HG02884 (cell line): ENCODE results near the gene DNAH14.

ENCODE experiments used
- ATAC-seq: cut with Tn5 transposase; IDR thresholded peaks from one replicate; pipeline ENCODE4 v1.9.1; 2021; ENCODE audit warnings: mild to moderate bottlenecking, moderate library complexity; ENCODE audit not compliant: unreplicated experiment

DNAH14 gene

DNA sequence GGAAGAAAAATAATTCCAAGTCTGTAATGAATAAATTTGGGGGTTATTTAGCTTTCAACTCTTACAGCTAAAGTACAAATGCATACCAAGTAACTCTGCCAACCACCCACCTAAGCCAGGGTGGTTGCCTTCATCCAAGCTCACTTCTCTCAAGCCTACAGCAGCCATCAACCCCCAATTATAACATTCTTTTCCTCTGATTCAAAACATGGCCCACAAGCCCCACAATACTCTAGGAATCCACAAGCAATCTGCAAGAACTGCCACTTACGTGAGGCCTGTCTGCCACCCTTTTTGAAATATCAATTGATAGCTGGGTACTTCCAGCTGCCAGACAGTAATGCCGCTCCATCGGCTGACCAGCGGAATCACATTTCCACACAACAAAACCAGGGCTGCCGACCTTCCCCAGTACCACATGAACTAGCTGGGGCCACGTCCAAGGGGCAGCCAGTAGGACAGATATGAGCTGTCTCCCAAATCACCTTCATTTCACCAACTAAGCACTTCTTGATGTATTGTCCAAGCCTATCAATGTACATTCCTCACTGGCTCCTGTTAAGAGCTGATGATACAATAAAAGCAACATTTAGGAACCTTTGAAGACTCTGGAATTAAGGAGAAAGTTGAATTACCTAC is 495.2 kb downstream of the DNAH14 start:
- ATAC-seq = no peak

GRCh38 chr1:225425201-225425786 is 495.8 kb downstream of the DNAH14 start:
- no peak for ATAC-seq

DNA sequence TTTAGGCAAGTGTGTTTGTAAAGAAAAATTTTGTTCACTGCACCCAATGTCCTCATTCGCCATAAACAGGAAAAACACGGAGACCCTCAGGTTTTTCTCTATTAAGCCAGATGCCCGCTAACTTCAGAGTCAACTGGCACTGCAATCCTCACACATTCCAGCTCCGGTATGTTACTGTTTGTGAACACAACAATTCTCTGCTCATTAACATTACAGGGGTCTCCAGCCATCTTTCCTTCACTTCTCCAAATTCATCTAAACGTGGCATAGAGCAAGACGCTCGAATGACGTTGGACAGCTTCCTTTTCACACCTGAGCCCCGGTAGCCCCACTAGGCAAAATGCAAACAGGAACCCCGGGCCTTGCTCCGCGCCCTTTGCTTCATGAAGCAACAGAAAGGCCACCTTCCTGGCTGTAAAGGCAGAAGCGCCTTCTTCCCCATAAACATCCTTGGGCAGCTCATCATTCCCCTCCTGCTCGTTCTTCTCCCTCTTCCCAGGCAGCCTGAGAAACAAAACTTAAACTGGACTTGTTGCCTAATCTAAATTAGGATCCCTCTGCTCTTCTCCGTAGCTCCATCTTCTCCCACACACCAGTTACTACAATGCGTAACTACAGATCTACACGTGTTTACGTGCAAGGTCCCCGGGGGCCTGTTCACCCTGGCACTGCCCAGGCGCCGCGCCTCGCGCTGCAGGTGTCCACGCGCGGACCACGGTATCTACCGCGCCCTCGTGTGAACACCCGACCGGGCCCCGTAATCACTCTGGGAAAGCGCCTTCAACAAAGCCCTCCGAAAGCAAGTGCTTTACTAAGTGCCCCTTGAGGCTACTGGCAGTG is 497.1 kb downstream of the DNAH14 start:
- no peak for ATAC-seq

DNA sequence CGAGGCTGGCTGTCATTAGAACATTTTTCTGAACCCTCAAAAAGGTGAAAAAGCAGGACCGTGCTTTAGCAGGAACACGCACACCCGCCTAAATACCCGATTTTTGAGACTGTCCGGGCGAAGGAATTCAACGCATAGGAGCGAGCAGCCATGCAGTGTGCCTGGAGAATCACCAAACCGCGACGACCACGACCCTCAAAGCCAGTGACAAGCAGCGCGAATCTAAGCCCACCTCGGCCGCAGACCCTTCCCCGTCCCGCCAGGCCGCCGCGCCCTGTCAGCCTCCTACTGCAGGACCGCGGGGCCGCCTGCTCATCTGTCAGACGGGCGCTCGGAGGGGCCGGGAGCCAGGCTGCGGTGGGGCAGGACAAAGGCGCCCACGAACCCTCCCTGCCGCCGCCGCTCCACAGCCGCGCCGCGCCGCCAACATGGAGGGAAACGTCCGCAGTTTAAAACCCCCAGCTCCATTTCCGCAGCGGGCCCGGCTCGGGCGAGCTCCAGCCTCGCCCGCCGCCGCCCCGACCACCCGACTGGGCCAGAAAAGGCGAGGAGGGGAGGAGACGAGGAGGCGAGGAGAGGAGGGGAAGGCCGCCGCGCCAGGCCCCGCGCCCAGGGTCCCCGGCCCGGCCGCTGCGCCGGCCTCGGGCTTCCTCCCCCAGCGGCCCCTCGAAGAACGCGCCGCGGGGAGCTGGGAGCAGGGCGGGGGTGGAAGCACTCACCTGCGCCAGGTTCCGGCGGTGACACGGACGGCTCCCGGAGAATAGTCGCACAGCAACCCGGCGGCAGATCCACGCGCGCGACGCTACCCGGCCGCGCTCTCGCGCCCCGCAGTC is 498.0 kb downstream of the DNAH14 start, which contains the start of gene LBR:
TSS of gene LBR (minus strand) at position 804 of the 833 bp plus-strand sequence. CDS start 3,963 bp downstream, outside the sequence.
- ATAC-seq = peak; percentile 10

- peak; percentile 82 for ATAC-seq
Measured at GRCh38 chr1:225428068-225428880, 498.8 kb downstream of the DNAH14 start.

GRCh38 chr1:225428881-225429455 is 499.5 kb downstream of the DNAH14 start:
- no peak for ATAC-seq

- no peak for ATAC-seq
Measured at GRCh38 chr1:225430301-225430700, 500.8 kb downstream of the DNAH14 start.

DNA sequence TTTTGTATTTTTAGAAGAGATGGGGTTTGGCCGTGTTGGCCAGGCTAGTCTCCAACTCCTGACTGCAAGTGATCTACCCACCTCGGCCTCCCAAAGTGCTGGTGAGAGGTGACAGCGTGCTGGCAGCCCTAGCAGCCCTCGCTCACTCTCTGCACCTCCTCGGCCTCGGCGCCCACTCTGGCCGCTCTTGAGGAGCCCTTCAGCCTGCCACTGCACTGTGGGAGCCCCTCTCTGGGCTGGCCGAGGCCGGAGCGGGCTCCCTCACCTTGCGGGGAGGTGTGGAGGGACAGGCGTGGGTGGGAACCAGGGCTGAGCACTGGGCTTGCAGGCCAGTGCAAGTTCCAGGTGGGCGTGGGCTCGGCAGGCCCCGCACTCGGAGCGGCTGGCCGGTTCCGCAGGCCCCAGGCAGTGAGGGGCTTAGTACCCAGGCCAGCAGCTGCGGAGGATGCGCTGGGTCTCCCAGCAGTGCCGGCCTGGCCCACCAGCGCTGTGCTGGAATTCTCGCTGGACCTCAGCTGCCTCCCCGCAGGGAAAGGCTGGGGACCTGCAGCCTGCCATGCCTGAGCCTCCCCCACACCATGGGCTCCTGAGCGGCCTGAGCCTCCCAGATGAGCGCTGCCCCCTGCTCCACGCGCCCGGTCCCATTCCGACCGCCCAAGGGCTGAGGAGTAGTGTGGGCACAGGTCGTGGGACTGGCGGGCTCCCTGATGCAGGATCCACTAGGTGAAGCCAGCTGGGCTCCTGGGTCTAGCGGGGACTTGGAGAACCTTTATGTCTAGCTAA is 501.8 kb downstream of the DNAH14 start:
- no peak for ATAC-seq

DNA sequence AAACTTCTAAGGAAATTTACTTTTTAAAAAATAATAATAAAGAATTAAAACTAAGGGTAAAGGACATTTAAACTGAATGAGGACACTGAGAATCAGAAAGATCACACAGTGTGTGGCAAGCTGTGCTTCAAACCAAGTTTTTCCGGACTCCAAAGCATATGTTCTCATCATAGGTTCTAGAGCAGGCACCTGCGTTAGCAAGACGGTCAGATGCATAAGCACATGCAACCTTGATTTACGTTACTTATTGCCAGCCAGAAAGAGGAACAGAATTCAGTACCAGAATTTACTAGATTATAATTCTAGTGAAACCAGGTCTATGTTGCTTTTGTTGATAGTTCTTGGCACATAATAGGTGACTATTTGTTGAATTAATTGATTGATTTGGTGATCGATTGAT is 504.6 kb downstream of the DNAH14 start:
- no peak for ATAC-seq

DNA sequence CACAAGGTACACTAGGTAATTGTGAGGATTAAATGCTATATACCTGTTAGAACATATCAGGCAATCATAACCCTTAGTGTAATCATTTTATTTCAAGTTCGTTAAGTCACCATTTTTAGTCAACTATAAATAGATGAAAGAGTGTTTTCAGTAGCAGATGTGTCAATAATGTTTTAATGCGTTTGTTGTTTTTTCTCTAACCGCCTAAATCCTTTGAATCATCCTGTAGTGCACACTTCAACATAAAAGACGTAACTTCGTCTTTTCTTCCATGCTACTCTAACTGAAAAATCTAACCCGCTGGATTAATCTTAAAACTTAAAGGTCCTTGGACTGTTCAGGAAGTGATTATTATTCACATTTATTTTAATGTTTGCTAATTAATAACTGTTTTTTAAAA is 505.6 kb downstream of the DNAH14 start:
- no peak for ATAC-seq

DNA sequence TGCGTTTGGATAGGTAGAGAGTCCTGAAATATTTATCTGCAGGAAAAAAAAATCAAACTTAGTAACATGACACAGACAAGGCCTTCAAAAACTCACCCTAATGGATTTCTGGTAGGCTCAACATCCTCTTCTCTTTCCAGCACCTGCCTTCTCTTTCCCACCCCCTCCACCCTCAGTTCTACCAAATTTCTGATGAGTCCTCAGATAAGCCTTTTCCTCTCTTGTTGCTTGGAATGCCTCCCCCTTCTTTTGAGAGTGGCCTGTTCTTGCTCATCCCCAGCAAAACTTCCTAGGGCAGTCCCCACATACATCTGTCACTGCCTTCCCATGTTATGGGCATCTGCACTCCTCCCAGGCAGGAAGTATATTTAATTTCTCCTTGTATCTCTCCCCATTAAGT is 506.0 kb downstream of the DNAH14 start:
- ATAC-seq = peak; percentile 14

DNA sequence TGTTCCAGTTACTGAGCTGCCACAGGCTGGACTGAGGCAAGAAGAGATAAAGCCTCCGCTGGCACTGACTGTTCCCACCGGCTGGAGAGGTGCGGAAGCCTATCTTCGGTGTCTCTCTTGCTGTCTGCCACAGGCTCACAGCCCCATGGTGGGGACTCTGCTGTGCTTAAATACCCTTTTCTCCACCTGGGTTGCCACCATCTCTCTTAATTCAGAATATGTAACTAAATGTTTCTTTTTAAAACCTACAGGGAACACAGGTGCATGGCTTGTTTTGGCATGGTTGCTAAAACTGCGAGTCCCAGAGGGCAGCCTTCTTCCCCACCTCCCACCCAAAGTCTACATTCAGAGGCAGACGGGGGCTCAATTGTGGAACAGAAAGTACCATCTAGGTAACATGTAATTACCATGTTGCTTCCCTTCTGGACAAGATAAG is 506.5 kb downstream of the DNAH14 start:
- ATAC-seq = peak; percentile 49

DNA sequence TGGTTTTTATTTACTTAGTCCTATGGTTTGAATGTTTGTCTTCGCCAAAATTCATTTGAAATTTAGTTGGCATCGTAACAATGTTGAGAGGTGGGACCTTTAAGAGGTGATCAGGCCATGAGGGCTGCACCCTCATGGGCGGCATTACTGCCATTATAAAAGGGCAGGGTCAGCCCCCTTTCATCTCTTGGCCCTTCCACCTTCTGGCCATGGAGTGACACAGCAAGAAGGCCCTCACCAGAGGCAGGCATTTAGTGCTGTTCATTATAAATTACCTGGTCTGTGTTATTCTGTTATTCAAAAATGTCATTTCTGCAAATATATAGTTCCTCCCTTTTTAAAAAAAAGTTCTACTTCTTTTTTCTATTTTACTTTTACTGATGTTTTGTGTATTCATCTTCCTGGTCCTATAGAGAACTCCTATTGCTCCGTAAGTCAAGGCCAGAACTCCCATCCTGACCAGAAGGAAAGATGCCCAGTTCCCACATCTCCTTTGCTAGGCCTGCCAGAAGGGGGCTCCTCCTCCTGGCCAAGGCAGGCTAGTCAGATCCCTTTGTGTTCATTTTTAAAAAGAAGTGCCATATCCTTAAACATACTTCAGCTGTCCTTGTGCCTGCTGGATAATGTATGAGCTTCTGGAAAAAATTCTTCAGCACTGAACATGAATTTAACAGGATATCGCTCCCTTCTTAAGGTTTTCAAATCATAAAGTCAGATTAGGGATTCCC is 508.4 kb downstream of the DNAH14 start:
- ATAC-seq = no peak

GRCh38 chr1:225440380-225441221 is 511.1 kb downstream of the DNAH14 start:
- no peak for ATAC-seq

- peak; percentile 34 for ATAC-seq
Measured at GRCh38 chr1:225441314-225442122, 512.0 kb downstream of the DNAH14 start.

- no peak for ATAC-seq
Measured at GRCh38 chr1:225442123-225442505, 512.6 kb downstream of the DNAH14 start.
